GM21447 (cell line): Measurements from ENCODE around the gene JAZF1.
"Not testable (repeated sequence)": the region's sequence is repeated elsewhere in the genome, so short reads cannot be mapped to it uniquely, and the experiment has no call there.

Experiments used
- ATAC-seq: cut with Tn5 transposase; IDR thresholded peaks from one replicate; pipeline ENCODE4 v1.9.1; 2021; ENCODE audit not compliant: unreplicated experiment

Gene JAZF1

GRCh38 chr7:27889800-27890199, 290.8 kb downstream of the JAZF1 start:
- no peak for ATAC-seq

DNA sequence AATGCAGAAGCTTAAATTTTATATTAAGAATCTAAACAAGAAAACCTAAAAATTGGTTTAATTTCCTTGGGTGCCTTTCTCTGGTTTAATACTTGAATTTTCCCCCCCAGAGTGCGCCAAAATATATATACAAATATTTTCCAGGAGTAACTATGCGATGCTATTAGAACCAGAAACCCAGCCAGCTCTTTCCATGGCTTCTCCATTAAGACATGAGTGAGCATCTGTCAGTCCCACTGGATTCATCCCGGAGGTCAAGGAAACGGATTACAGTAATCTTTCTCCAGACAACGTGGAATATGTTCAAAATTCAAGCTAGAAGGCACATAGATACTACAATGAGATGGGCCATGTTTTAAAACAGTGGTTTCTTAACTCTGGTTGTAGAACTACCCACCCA, 291.9 kb downstream of the JAZF1 start:
- no peak for ATAC-seq

- not testable (repeated sequence) for ATAC-seq
These were observed 293.9 kb downstream of the JAZF1 start for GRCh38 chr7:27886710-27887109.

DNA sequence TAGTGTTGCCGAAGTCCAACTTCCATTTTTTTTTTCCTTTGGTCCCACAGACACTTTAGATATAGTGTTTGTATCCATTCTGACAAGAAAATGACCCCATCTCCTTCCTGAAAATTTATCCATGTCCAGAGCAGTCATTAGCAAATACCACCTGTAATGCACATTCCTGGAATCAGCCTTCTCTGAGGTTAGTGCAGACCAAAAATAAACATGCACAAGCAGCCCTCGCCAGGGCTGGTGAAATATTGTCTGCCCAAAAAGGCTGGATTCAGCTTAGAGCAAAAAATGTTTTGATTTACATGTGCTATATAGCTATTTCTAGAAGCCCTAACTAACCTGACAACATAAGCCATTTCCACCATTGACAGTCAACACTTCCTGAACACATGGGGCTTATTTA, 294.9 kb downstream of the JAZF1 start:
- ATAC-seq: no peak

- no peak for ATAC-seq
These were observed 296.9 kb downstream of the JAZF1 start for GRCh38 chr7:27883696-27884095.

DNA sequence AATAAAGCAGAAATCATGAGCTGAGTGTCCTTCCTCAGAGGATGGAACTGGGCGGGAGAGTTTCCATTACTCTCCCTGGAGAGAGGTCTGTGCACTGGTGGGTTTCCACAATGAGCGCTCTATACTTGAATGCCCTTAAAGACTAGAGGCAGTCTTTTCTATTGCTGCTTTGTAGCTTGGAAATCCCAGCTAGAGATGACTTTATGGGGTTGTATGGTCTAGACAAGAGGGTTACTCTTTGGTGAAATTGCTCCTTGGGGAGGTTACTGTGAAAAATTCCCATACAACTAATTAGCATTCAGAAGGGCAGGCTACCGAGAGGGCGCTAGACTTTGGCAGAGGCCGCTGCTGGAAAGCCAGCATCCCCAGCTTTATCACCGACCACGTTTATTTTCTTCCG, 303.8 kb downstream of the JAZF1 start:
- ATAC-seq: no peak

GRCh38 chr7:27875832-27876231, 304.8 kb downstream of the JAZF1 start:
- no peak for ATAC-seq

GRCh38 chr7:27875061-27875460, 305.5 kb downstream of the JAZF1 start:
- ATAC-seq: no peak

DNA sequence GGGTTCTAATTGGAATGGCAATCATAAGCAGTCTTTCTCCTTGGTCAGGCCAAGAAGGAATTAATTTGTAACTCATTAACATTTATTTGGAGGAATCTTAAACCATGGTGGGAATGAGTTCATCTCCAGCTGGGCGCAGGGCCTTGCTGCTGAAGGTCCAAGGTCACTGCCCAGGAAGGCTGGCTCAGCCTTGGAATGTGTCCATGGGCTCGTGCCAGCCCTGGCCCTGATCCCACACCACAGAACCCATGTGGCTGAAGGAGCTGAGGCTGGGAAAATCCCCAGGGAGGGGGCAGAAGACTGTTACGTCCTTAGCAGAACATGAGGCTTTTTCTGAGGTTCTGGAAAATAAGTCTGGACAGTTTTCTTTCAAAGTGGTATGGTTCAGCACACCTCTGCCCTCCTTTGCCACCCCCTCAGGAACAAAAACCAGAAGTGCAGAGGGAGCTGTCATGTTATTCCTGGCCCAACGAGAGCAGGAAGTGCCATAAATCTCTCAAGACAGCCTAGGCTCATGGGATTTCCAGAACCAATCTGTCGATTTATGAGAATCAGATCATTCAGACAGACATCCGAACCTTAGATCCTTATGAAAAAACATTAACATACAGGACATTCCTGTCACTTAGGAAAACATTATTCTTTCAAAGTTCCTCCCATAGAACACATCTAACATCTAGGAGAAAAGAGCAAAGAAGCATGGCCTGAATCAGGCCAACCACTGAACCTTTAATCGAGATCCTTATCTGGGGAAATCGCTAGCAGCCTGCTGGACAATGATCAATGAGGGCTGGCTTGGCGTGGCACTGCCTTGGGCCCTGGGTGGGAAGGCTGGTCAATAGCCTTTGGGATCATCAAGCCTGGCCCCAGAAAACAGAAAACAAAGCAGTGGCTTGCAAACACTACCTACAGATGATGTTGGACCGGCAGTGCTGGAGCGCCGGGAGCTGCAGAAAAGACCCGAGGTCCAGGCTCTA, 306.3 kb downstream of the JAZF1 start:
- no peak for ATAC-seq

GRCh38 chr7:27872356-27873275, 308.0 kb downstream of the JAZF1 start:
- no peak for ATAC-seq

GRCh38 chr7:27871866-27872265, 308.7 kb downstream of the JAZF1 start:
- no peak for ATAC-seq

DNA sequence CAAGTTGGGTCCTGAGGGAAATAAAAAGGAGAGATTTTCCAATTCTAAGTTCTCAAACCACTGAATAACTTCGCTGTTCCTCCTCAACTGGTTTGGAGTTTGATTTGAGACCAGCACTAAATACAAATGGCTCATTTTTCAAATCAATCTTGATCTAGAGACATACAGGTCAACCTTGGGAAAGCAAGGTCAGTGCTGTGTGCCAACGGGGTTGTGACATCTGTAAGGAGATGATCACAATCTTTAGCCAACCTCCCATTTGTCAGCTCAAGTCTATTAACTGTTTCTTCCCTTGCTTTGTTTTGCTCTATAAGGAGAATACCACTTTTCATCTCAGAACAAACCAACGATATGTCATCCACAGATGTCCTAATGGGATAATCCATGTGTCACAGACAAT, 309.5 kb downstream of the JAZF1 start:
- ATAC-seq: no peak

DNA sequence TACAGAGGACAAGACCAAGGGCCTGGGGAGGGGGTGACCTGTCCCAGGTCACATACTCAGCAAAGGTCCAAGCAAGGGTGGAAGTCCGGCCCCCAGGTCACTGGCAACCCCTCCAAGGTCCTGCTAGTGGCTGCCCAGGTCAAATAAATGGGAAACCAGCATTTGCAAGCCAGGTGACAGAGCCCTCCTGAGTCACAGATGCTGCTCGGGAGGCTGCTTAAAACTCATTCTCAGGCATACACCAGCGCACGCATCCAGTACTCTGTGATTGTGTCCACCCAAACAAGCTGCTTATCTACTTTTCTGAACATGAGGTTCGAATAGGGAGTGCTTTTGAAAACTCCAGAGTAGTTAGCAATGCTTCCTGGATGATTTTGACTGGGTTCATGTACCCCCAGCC, 310.0 kb downstream of the JAZF1 start:
- ATAC-seq: no peak

- ATAC-seq: no peak
These were observed 311.5 kb downstream of the JAZF1 start for GRCh38 chr7:27869056-27869455.

- no peak for ATAC-seq
These were observed 312.5 kb downstream of the JAZF1 start for GRCh38 chr7:27868131-27868550.

DNA sequence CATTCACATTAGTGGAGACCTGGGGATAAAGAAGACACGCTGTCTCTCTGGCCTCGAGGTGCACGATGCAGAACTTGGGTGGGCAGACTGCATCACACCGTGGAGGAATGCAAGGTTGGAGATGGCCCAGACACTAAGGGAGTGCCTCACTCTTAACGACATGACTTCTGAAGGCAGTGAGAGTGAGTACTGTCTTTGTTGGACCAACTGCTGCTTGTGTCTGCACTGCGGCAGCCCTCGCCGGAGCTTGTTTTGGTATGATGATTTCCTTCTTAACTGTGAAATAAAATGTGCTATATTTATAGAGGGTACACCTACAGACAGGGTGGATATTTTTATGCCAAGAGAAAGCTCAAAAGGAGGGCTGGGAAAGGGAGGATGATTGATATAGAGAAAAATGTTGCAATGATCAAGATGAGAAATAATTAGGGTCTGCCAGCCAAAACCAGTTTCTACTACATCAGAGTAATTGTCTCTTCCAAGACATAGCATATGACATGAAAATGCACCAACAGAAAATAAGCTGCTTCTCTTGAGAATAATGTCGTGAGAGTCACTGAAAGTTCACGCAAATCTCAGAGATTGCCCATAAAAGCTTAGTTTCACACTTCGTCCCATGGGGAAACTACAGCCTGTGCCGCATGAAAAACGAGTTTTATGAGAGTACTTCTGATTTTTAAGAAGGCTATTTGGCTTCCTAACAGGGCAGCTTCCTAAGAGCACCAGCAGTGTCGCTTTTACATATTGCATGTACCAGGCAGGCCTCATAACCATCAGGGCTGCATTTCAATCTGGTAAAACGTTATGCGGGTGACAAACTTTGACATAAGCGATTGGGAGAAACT, 313.5 kb downstream of the JAZF1 start:
- no peak for ATAC-seq

- ATAC-seq: no peak
These were observed 314.3 kb downstream of the JAZF1 start for GRCh38 chr7:27866256-27866655.

DNA sequence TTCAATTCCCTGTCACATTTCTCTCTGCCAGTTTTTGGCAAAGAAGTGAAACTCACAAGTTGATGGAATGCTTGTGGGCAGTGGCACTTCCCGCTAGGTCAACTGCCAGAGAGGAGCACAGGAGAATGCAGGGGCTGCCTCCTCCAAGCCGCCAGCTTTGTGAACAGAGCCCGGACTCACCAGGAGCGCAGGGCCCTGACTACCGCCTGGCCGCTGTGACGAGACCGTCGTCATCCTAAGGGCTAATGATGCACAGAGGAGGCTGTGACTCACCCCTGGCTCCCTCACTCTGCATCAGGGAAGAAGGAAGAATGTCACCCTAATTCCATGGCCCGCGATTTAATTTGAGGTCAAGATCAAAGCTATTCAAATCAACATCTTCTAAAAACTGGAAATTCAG, 316.7 kb downstream of the JAZF1 start:
- ATAC-seq: no peak

DNA sequence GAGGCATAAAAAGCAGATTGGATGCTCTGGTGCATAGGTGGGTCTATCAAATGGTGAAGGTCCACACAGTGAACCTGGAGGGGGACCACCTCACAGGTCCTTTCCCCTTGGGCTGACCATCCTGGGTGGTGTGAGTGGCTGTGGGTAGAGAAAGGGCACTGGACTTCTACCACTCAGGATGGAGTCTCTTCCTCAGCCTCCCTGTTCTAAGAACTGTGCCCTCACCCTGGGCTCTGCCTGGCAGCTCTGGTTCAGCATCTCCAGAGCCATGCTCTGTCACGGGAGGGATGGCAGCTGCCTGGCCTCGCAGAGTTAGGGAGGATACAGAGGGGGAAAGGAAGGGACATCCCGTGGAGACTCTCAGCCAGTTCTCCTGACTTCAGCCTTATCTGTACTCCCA, 318.8 kb downstream of the JAZF1 start:
- no peak for ATAC-seq

DNA sequence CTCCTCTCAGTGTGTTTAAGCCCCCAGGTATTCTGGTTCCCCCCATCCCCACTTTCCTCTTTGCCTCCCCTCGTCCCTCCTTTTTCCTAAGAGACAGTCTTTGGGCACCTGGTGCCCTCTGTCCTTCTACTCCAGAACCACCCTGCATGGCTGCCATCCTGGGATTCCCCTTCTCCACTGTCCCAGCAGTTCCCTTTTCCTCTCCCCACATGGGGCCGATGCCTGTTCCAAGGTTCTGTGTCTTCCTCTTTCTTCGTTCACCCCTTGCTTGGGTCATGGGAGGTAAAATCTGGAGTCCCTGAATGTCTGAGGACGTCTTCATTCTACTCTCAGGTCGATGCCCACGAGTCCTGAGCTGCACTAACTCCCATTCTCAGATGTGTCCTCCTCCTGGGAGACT, 319.8 kb downstream of the JAZF1 start:
- no peak for ATAC-seq
